Stimulated activated CD8-positive, alpha-beta memory T cell treated with anti-CD3 and anti-CD28 coated beads, Interleukin-12 subunit alpha, Interleukin-12 subunit beta, amount 100 ng/mL, for 4 hours (primary cell): ENCODE measurements around the gene KRTAP12-1.
"Not testable (repeated sequence)": the region's sequence is repeated elsewhere in the genome, so short reads cannot be mapped to it uniquely, and the experiment has no call there.

ENCODE experiments used
- DNase-seq: peaks from one replicate; pipeline ENCODE4 v3.0.0-alpha.2; 2020; ENCODE audit warnings: low read depth

KRTAP12-1 gene

GRCh38 chr21:44697811-44698734 lies 16.1 kb upstream of the KRTAP12-1 start:
- no peak for DNase-seq

- not testable (repeated sequence) for DNase-seq
These were observed 15.3 kb upstream of the KRTAP12-1 start, which contains the start of gene KRTAP10-12 for GRCh38 chr21:44697172-44697810. KRTAP10-12 (plus strand) TSS chr21:44697172; CDS start chr21:44697202, 30 bp downstream.

- no peak for DNase-seq
These were observed 14.6 kb upstream of the KRTAP12-1 start for GRCh38 chr21:44696572-44696971.

- no peak for DNase-seq
These were observed 13.7 kb upstream of the KRTAP12-1 start for GRCh38 chr21:44695641-44696040.

GRCh38 chr21:44695184-44695583 lies 13.2 kb upstream of the KRTAP12-1 start:
- no peak for DNase-seq

GRCh38 chr21:44694776-44695175 lies 12.8 kb upstream of the KRTAP12-1 start:
- DNase-seq = no peak

GRCh38 chr21:44692798-44693512 lies 11.0 kb upstream of the KRTAP12-1 start:
- no peak for DNase-seq

- DNase-seq = no peak
These were observed 9.7 kb upstream of the KRTAP12-1 start for GRCh38 chr21:44691686-44692085.

GRCh38 chr21:44689740-44690139 lies 7.8 kb upstream of the KRTAP12-1 start:
- DNase-seq = not testable (repeated sequence)

GRCh38 chr21:44687671-44688070 lies 5.7 kb upstream of the KRTAP12-1 start:
- DNase-seq = no peak

GRCh38 chr21:44686843-44687561 lies 5.0 kb upstream of the KRTAP12-1 start:
- no peak for DNase-seq

GRCh38 chr21:44686000-44686781 lies 4.2 kb upstream of the KRTAP12-1 start:
- no peak for DNase-seq

- DNase-seq = not testable (repeated sequence)
These were observed 3.1 kb upstream of the KRTAP12-1 start for GRCh38 chr21:44685050-44685449.

- no peak for DNase-seq
These were observed 2.5 kb upstream of the KRTAP12-1 start for GRCh38 chr21:44684483-44684882.

- no peak for DNase-seq
These were observed 2.1 kb upstream of the KRTAP12-1 start for GRCh38 chr21:44684077-44684476.

- no peak for DNase-seq
These were observed 703 bp upstream of the KRTAP12-1 start for GRCh38 chr21:44682580-44683151.

- DNase-seq = no peak
These were observed 811 bp downstream of the KRTAP12-1 start for GRCh38 chr21:44681152-44681551.

GRCh38 chr21:44677881-44678280 lies 4.1 kb downstream of the KRTAP12-1 start:
- no peak for DNase-seq

- DNase-seq = no peak
These were observed 10.1 kb downstream of the KRTAP12-1 start for GRCh38 chr21:44671911-44672310.

GRCh38 chr21:44670642-44671432 lies 11.1 kb downstream of the KRTAP12-1 start:
- no peak for DNase-seq
